Measurements from ENCODE around the gene ITFG2. TPM values are rescaled to one million over a fixed set of nuclear protein-coding genes. Genes with fewer than 3 reads are reported as not detected.

ITFG2 gene
- total and polyA plus RNA-seq, 9 of the 15 experiments (the other 6 are each of a cell fraction or from before 2014, with no cell fraction given), result 15.0 to 22.8 (median 19.4) TPM

- peak; percentile 39; the same call in 1 of the 2 replicates for TF ChIP-seq ZNF592 (IDR thresholded peaks at IDR 0.05)
- 0 out of 2 replicates have a peak, but pooled peaks have one; percentile 53 for TF ChIP-seq KLF13 (tag; IDR thresholded peaks at IDR 0.05; ENCODE audit: borderline replicate concordance, low read depth)
- TF ChIP-seq ZNF511 (CRISPR knock-in tag; IDR thresholded peaks at IDR 0.05), result no peak
- TF ChIP-seq HMBOX1 (IDR thresholded peaks at IDR 0.05), result no peak
- no peak for TF ChIP-seq HDAC8 (tag; IDR thresholded peaks at IDR 0.05)
- TF ChIP-seq ARID4B (CRISPR knock-in tag; IDR thresholded peaks at IDR 0.05), result peak; percentile 40; the same call in 1 of the 2 replicates
- TF ChIP-seq ZBTB9 (CRISPR knock-in tag; IDR thresholded peaks at IDR 0.05), result no peak
- TF ChIP-seq HINFP (tag; conservative IDR thresholded peaks at IDR 0.05; ENCODE audit: low read depth), result peak; percentile 77
- peak; percentile 59; the same call in 1 of the 2 replicates for TF ChIP-seq CBX1 (IDR thresholded peaks at IDR 0.05; ENCODE audit: low read depth)
- no peak for TF ChIP-seq ZFPM2 (CRISPR knock-in tag; IDR thresholded peaks at IDR 0.05)
- peak in 1 of 2 experiments; percentile 74; a peak in 2 of 4 replicates for TF ChIP-seq MNT (conservative IDR thresholded peaks at IDR 0.05)
These were observed 17.7 kb upstream of the ITFG2 start, which contains the start of gene FKBP4 (continued) for GRCh38 chr12:2794736-2795289.

All from K562 (cell line).